CD4-positive, alpha-beta T cell treated with Interleukin-12 subunit alpha and Interleukin-12 subunit beta, for 1 hour (primary cell): ENCODE data around the gene RPS5.
"Not testable (repeated sequence)": the region's sequence is repeated elsewhere in the genome, so short reads cannot be mapped to it uniquely, and the experiment has no call there.

ENCODE experiments used
- DNase-seq: peaks from one replicate; pipeline ENCODE4 v3.0.0-alpha.2; 2020

The RPS5 gene

DNA sequence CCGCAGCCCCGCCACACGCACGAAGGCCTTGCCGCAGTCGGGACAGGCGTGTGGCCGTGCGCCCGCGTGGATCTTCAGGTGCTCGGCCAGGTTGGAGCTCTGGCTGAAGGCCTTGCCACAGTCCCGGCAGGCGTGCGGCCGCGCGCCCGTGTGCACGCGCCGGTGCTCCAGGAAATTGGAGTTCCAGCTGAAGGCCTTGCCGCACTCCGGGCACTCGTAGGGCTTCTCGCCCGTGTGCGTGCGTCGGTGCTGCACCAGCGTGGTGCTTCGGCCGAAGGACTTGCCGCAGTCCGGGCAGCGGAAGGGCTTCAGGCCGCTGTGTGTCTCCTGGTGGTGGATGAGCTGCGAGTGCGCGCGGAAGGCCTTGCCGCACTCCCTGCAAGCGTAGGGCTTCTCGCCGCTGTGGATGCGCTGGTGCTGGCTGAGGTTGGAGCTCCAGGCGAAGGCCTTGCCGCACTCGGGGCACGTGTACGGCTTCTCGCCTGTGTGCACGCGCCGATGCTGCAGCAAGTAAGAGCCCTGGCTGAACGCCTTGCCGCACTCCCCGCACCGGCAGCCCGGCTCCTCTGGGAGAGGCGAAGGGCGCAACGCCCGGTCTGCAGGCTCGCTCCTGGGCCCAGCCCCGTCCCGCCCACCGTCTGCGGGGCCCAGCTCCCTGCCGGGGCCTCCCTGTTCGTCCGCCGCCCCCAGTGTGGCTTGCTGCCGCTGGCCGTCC is 30.1 kb upstream of the RPS5 start:
- DNase-seq = no peak

DNA sequence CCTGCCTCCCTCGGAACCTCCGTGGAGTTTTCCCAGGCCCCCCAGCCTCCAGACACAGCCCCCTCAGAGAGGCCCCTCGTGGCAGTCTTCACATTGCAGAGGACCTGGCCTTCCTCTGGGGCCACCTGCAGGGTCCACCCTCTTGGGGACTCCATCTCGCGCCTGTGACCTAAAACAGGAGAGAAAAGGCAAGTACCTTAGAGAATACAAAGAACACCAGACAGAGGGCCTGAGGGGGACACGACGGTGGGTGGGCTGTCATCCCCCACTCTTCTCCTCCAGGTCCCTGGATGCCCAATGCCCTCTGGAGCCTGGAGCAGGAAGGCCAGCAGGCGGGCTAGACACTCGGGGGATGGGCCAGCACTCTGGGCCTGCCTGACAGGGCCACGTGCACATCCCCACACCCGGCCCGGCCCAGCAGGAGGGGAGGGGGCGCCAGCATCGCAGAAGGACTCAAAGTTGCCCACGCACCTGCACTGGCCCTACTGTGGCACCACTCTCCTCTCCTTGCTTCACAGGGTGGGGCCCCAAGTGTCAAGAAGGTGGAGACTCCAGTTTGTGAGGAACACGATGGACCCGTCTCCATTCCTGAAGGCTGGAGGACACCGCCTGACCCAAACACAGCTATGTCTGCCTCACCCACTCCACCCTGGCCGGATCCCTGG is 29.5 kb upstream of the RPS5 start:
- no peak for DNase-seq

GRCh38 chr19:58361900-58362271 is 25.2 kb upstream of the RPS5 start:
- peak; percentile 36 for DNase-seq

DNA sequence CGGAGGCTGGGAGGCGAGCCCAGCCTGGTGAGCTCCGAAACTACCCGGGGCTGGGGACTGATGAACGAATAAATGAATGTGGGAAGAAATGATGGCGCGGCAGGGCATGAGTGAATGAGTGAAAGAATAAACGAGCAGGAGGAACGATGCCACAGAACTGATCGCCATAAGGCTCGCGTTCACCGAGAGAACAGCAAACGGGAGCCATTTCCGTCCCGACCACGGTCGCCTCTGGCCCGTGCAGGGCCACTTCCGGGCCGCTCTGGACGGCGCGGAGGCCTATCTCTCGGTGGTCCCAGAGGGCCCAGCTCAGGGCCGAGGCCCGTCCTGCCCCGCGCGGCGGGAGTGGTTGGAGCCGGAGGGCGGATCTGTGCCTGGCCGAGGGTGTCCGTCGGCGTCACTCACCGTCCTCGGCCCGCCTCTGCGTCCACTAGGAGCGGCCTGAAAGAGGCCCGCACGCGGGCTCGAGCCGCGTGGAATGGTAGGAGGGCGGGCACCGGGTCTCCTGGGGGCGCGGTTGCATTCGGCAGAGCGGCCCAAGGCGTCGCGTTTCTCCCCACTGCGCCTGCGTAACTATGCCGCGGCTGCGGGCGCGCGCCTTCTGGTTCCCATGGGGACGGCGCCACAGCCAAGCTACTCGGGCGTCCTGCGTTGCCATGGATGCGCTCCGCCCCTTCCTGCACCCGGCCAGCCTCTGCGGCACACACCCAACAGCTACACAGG is 24.6 kb upstream of the RPS5 start, which contains the start of gene ZNF497:
Gene ZNF497, minus strand, starts transcription at position 480 of the 723 bp plus-strand sequence. CDS start 5,116 bp downstream, outside the sequence.
- peak; percentile 98 for DNase-seq

DNA sequence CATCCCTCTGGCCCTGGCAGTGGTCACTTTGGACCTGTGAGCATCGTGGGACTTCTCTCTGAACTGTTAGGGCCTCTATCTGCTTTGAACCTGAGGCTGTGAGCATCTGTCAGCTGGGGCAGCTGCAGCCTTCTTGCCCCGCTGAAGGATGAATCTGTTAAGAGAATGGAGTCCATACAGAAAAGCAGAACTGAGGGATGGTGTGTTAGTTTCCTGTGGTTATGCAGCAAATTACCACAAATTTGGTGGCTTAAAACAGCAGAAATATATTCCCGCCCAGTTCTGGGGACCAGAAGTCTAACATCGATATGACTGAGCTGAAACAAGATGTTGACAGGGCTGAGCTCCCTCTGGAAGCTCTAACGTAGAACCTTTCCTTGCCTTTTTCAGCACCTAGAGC is 22.9 kb upstream of the RPS5 start:
- DNase-seq = no peak

DNA sequence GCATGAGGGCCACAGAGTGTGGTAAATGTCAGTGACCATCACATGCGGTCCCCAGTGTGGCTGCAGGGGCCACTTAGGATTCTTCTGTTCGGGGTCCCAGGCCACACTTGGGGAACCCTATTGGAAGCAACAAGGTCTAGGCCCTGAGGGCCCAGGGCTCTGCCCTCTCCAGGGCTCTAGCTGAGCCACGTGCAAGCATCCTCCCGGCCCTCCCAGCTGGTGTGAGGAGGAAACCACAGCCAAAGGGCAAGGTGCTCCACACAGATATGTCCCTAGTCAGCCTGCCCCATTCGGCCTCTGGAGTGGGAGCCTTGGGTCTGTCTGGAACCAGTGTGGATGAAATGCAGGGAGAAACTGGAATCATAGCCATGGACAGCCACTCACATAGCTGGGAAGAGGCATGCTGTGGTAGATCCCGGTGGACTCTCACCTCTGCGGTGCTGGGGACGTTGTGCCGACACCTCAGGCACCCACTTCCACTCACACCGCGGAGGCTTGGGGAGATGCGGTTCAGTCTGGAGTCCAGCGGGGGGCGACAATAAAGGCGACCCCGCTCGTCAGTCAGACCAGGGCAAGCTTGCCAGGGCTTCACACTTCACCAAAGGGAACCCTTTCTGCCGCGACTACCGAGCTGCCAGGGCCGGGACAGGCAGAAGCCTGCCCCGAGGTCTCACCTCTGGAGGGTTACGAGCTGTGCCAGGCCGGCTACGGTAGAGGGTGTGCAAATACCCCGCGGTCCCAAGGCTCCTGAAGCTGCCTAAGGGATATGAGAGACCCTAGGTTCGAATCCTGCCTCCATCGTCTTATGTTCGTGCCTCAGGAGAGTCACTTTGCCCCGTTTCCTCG is 20.3 kb upstream of the RPS5 start:
- no peak for DNase-seq

- DNase-seq = no peak
Measured at GRCh38 chr19:58367698-58368454, 19.2 kb upstream of the RPS5 start.

GRCh38 chr19:58368561-58369360 is 18.3 kb upstream of the RPS5 start:
- no peak for DNase-seq

- DNase-seq = no peak
Measured at GRCh38 chr19:58372311-58373133, 14.5 kb upstream of the RPS5 start.

DNA sequence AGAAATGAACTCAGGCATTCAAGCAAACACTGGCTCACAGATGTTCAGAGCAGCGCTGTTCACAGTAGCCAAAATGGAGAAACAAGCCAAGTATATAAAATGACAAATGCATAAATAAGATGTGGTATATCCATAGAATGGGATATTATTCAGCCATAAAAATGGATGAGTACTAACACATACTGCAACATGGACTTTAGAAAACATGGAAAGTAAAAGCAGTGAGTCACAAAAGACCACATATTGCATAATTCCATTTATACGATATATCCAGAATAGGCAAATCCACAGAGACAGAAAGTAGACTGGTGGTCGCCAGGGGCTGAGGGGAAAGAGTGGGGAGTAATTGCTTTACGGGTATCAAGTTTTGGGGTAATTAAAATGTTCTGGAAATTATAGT is 12.9 kb upstream of the RPS5 start:
- no peak for DNase-seq

GRCh38 chr19:58376724-58377123 is 10.3 kb upstream of the RPS5 start:
- DNase-seq = not testable (repeated sequence)

- DNase-seq = no peak
Measured at GRCh38 chr19:58379246-58379645, 7.8 kb upstream of the RPS5 start.

- DNase-seq = no peak
Measured at GRCh38 chr19:58380037-58380661, 6.9 kb upstream of the RPS5 start.

DNA sequence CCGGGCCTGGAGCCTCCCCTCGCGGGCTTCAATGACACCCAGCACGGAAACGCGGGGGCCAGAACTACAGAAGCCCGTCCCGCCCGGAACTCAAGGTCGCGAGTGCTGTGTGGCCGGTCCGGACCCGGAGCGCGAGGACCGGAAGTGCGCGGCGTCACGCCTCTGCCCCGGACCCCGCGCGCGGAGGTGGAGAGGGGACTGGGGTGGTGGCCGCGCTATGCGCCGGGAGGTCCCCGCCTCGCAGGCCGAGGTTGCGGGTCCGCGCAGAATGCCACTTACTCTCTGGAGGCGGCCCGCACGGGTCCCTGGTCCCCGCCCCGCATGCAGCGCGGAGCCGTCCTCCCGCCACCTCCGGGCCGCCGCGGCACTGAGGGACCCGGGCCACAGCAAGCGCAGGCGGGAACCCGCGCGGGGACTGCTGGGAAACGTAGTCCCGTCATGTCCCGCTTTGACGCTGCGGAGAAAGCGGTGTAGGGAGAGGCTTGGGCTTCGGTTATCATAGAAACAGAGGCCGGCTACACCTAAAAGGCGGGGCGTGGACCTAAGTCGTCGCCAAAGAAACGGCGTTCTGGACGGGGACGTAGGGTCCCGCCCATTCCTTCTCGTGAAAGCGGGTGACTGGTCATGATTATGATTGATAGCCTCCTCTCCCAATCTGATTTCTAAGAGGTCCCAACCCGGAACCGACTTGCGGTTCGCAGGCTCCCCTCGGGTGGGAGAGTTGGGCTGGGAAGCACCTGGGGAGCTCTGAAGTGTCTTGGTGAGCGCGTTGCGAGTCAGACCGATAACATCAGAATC is 6.2 kb upstream of the RPS5 start, which contains the start of gene ZNF837:
Gene ZNF837, minus strand, starts transcription at position 369 of the 798 bp plus-strand sequence. CDS start 11,698 bp downstream, outside the sequence.
- DNase-seq = peak; percentile 100

DNA sequence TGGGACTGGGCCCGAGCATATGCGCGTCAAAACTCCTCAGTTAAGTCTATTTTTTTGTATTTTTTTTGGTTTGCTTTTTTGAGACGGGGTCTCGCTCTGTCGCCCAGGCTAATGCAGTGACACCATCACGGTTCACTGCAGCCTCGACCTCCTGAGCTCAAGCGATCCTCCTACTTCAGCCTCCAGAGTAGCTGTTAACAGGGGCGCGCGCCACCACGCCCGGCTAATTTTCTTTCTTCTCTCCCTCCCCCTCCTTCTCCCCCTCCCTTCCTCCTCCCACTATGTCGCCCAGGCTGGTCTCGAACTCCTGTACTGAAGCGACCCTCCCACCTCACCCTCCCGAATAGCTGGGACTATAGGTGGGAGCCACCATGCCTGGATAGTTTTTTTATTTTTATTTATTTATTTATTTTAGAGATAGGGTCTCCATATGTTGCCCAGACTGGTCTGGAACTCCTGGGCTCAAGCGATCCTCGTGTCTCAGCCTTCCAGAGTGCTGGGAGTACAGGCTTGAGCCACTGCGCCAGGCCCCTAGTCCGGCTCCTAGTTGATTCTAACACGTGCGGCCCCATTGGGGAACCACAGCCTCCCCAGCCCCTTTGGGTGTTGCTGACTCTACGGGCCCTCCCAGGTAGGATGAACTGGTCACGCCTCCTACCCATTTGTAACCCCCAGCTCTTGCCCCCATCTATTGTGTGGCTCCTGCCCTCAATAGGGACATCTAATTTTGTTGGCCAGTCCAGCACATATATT is 5.4 kb upstream of the RPS5 start:
- DNase-seq = no peak

DNA sequence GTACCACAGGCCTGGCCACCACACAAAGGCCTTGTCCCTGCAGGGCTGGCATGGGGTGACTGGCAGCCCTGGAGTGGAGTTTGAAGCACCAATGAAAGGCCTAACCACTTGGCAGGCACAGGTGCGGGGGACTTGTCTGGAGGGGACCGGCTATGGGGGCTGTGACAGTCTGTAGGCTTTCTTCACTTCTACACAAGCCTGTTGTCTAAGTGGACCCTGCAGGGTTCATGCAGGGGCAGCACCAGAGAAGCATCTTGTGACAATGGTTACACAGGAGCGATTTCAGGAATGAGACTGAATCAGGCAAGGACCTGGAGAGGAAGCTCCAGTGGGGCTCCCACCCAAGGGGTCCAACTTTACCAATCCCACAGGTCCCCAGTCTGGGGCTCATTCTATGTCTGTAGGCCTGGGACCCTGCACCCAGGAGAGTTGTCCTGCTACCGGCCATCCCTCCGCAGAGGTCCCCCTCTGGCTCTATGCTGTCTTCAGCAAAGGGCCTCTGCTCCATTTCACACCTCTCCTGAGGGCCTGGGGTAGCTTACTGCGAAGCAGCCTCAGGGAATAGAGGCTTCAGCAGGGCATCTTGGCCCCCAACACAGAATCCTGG is 4.0 kb upstream of the RPS5 start:
- no peak for DNase-seq

- DNase-seq = no peak
Measured at GRCh38 chr19:58385313-58385890, 1.7 kb upstream of the RPS5 start.
